Peyer's patch (tissue), 4 donors: ENCODE data around the gene ELAVL1.

Experiments
- CTCF ChIP-seq, 6 experiments: fragments of 450-650 bp in 4 of 6; fragments of 200-600 bp in 2 of 6; sonication (generic) in 1 of 6; IDR thresholded peaks; one replicate each; pipeline ENCODE4 v1.5.1; 2017 to 2019; ENCODE audit warnings: antibody characterized with exemption in 6 of 6, mild to moderate bottlenecking in 3 of 6, moderate library complexity in 1 of 6
- POLR2A ChIP-seq, 2 donors: fragments of 450-650 bp; IDR thresholded peaks; one replicate each; pipeline ENCODE4 v1.5.1; 2017; ENCODE audit warnings: antibody characterized with exemption in 2 of 2, mild to moderate bottlenecking in 2 of 2, moderate library complexity in 2 of 2

DNA sequence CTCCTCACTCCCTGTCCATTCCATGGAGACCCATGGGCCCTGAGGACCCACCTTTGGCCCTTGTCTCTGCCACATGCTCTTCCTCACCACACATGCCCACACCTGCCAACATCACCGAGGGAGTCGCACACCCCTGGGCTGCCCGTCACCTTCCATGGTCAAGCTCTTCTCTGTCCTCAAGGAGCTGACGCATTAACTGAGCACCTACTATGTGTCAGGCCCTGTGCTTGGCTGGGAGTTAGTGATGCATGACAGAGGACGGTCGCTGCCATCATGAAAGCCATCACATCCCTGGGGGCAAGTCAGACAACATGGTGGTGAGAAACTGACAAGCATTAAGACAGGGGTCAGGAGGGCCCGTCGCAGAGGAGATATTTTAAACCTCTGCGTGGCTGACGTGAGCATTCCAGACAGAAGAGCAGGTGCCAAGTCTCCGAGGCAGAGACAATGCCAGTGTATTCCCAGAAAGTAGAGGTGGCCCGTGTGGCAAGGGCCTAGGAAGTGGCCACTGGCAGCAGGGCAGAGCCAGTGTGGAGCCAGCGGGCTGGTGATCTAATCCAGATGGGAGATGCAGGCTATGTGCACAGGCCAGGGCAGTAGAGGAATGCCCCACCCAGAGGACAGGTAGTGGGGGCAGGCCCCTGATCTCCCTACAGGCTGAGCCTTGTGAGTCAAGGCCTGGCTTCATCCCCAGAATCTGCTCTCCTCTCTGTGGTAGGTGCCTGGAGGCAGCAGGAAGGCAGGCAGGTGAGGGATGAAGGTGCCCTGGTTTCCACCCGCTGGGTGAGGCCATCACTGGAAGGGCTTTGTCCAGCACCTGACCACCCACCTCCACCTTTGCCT, 21.2 kb downstream of the ELAVL1 start:
- TF ChIP-seq CTCF (IDR thresholded peaks at IDR 0.05) (no peak), POLR2A (IDR thresholded peaks at IDR 0.05) (no peak)
